HL-60 (cell line): Measurements from ENCODE around the gene HK3.

Source experiments
- DNase-seq, 2 experiments: peaks; one replicate each; pipeline ENCODE4 v3.0.0-alpha.2; 2010 to 2020; ENCODE audit warnings: low read depth in 1 of 2, low spot score in 1 of 2
- H3K27ac ChIP-seq: fragments of 250-450 bp; sonication (Bioruptor Pico); replicated peaks from 2 replicates; pipeline ENCODE4 v1.5.1; 2020; ENCODE audit warnings: mild to moderate bottlenecking, moderate library complexity
- H3K27me3 ChIP-seq: fragments of 250-450 bp; sonication (Bioruptor Pico); 2 replicates; pipeline ENCODE4 v1.5.1; 2021; ENCODE audit warnings: mild to moderate bottlenecking, moderate library complexity; ENCODE audit not compliant: insufficient read depth, poor library complexity, severe bottlenecking
- H3K4me3 ChIP-seq: replicated peaks from 2 replicates; pipeline ENCODE4 v1.5.1; 2011; ENCODE audit warnings: mild to moderate bottlenecking, control low read depth, low read length; ENCODE audit not compliant: insufficient read depth
- CTCF ChIP-seq: IDR thresholded peaks from one replicate; pipeline ENCODE4 v1.5.1; 2011; ENCODE audit warnings: low read length, control low read depth, inconsistent platforms; ENCODE audit not compliant: insufficient read depth
- GABPA ChIP-seq: IDR thresholded peaks from 2 replicates; pipeline ENCODE4 v1.6.1; 2012; ENCODE audit warnings: low read depth
- POLR2AphosphoS5 ChIP-seq: IDR thresholded peaks from 2 replicates; pipeline ENCODE4 v1.6.1; 2012; ENCODE audit warnings: low read depth
- REST ChIP-seq: IDR thresholded peaks from 2 replicates; pipeline ENCODE4 v1.6.1; 2012; ENCODE audit warnings: low read depth; ENCODE audit not compliant: insufficient replicate concordance
- SPI1 ChIP-seq: IDR thresholded peaks from 2 replicates; pipeline ENCODE4 v1.6.1; 2012; ENCODE audit warnings: low read depth, mild to moderate bottlenecking, borderline replicate concordance

HK3 gene

GRCh38 chr5:176892663-176893062 lies 6.5 kb downstream of the HK3 start:
- TF ChIP-seq GABPA (no peak), POLR2AphosphoS5 (no peak), SPI1 (no peak), REST (no peak), CTCF (no peak)

GRCh38 chr5:176891331-176891958 lies 7.7 kb downstream of the HK3 start:
- Histone ChIP-seq H3K4me3 (no peak overlapping the region), H3K27ac (0 out of 2 replicates have a peak overlapping the region, but pooled peaks have one; percentile 5), H3K27me3 (no peaks in the 10 kb centered on the region)
- peak in 1 of 2 experiments; percentile 59 for DNase-seq
- TF ChIP-seq GABPA = no peak
- no peak for TF ChIP-seq POLR2AphosphoS5
- TF ChIP-seq CTCF = no peak
- no peak for TF ChIP-seq SPI1
- TF ChIP-seq REST = no peak

More at GRCh38 chr5:176892663-176893062, 6.5 kb downstream of the HK3 start:
- H3K27ac ChIP-seq = no peak overlapping the region
- DNase-seq = no peak
- H3K27me3 ChIP-seq = no peaks in the 10 kb centered on the region
- no peak overlapping the region for H3K4me3 ChIP-seq

- no peak overlapping the region for H3K27ac ChIP-seq
Measured at GRCh38 chr5:176890455-176891330, 8.5 kb downstream of the HK3 start.

More at GRCh38 chr5:176890455-176891330, 8.5 kb downstream of the HK3 start:
- H3K4me3 ChIP-seq = no peak overlapping the region
- DNase-seq = no peak
- TF ChIP-seq REST (no peak), CTCF (no peak), GABPA (no peak), POLR2AphosphoS5 (no peak), SPI1 (no peak)
- no peaks in the 10 kb centered on the region for H3K27me3 ChIP-seq
